Uterine smooth muscle cell (primary cell): ENCODE results near the gene GSC2. TPM values are rescaled to one million over a fixed set of nuclear protein-coding genes. Genes with fewer than 3 reads are reported as not detected.

Experiments used
- total RNA-seq: library from RNA; depleted of rRNA; stranded (reverse); fragments of >200 nt; gene quantifications from 2 replicates; pipeline ENCODE4 v1.2.3, GENCODE V29; 2014

The GSC2 gene
- total RNA-seq: not detected in 2 replicates

GRCh38 chr22:19149991-19150390, at the start of gene GSC2:
Gene GSC2, minus strand, starts transcription at chr22:19150292. Its CDS starts 9 bp downstream, at chr22:19150283.

GRCh38 chr22:19178657-19179496, 28.8 kb upstream of the GSC2 start, which contains the start of gene SLC25A1:
Gene SLC25A1, minus strand, starts transcription at chr22:19178736. Its CDS starts 63 bp downstream, at chr22:19178673.

GRCh38 chr22:19130959-19131684, 19.0 kb downstream of the GSC2 start, which contains the start of gene TSSK2:
Gene TSSK2, plus strand, starts transcription at chr22:19131308. Its CDS starts 92 bp downstream, at chr22:19131400.

GRCh38 chr22:19122143-19122751, 27.8 kb downstream of the GSC2 start, which contains the start of gene DGCR2:
Gene DGCR2, minus strand, starts transcription at chr22:19122412. Its CDS starts 206 bp downstream, at chr22:19122206.

Other genes with a start within 250 kb of the GSC2 start
- gene DGCR6, start 244.0 kb downstream of the GSC2 start, total RNA-seq: 0.44 and 2.2 TPM in 2 replicates
- gene PRODH, start 214.0 kb downstream of the GSC2 start, total RNA-seq: 0.12 TPM in 1 of 2 replicates, not detected in the other
- gene DGCR2, start 27.9 kb downstream of the GSC2 start, total RNA-seq: 42.1 and 44.5 TPM in 2 replicates
- gene TSSK2, start 19.0 kb downstream of the GSC2 start, total RNA-seq: not detected in 2 replicates
- 11.2 and 15.6 TPM in 2 replicates for gene ESS2, start 5.6 kb downstream of the GSC2 start, total RNA-seq
- 164 and 171 TPM in 2 replicates for gene SLC25A1, start 28.4 kb upstream of the GSC2 start, total RNA-seq
- 9.5 and 12.2 TPM in 2 replicates for gene CLTCL1, start 141.4 kb upstream of the GSC2 start, total RNA-seq